SW480 (cell line): ENCODE results near the gene MXD4.
"Not testable (repeated sequence)": the region's sequence is repeated elsewhere in the genome, so short reads cannot be mapped to it uniquely, and the experiment has no call there.

Experiments
- DNase-seq: peaks from one replicate; pipeline ENCODE4 v3.0.0-alpha.2; 2016; ENCODE audit warnings: low spot score

MXD4 gene

DNA sequence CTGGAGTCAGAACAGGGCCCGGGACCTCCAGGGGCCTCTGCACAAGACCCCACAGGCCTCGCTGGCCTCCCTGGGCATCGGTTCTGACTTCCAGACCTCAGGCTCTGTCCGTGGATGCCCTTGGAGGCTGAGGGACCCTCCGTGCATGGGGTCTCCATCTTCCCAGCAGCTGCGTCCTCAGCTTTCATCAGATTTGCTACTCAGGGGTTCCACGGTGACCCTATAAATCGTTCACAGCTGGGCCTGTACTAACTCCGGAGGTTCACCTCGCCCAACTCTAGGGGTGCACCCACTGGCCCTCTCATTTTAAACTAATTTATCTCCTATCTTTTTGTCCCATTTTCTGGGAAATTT is 13.1 kb upstream of the MXD4 start:
- not testable (repeated sequence) for DNase-seq

DNA sequence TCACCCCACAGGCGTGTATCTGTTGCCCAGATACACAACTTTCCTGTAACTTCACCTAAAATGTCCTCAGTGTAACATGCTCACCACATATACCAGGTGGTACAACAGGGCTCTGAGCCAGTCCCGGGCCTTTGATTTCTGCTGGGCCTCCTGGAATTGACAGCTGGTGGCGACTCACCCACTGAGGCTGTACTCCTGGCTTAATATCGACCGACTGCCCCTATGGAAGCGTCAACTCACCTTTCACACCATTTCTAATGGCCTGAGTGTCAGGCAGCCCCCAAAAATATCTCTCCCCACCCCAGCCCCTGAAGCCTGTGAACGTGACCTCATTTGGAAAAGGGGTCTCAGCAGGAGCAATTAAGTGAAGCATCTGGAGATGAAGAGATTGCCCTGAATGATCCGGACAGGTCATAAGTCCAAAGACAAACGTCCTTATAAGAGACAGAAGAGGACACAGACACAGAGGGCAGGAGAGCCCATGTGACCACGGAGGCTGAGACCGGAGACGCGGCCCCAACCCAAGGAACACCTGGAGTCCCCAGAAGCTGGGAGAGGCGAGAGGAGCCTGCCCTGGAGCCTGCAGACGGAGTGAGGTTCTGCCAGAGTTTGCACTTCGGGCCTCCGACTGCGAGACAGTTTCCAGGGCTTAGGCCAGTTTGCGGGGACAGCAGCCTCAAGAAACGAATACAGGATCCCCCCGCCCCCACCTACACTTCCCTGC is 12.6 kb upstream of the MXD4 start:
- DNase-seq: no peak

DNA sequence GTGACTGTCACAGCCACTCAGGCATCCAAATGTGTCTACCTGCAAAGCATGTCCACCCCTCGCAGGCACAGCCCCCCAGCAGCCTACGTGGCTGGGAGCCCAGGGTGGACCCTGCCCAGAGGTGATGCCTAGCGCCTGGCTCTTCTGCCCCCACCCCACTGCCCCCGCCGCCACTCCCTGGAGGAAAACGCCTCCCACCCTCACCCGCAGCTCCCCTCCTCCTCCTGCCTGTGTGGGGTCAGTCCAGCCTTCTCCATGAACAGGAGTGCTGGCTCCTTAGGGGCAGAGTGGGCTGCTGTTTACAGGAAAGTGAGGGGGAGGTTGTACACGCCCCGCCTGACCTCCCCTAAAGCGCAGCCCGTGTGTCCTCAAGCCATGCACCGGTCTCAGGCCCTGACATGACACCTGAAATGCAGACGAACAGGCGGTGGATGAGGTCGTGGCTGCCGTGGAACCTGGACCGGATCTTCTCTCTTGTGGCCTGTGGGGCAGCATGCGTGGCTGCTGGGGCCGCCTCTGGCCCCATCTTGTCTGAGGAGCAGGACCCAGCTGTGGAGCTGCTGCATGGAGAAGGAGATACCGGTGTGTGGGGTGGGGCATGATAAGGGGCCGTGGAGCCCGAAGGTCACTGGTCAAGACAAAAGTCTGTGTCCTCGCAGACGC is 11.9 kb upstream of the MXD4 start:
- no peak for DNase-seq

DNA sequence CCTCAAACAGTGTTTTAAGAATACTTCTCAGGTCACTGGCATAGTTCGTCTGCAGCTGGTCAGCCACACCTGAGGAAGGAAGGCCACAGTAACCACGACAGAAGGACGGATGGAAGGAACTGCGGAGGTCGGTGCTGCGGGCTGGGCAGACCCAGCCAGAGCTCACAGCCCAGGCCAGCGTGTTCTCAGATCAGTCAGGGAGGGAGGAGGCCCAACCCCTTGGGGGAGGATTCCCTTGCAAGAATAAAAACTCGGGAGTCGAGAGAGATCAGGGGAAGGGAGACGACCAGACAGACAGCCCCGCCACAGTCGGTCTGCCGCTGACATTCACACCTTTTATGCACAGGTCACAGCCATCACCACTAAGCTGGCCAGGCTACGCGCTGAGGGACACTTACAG is 11.3 kb upstream of the MXD4 start:
- no peak for DNase-seq

DNA sequence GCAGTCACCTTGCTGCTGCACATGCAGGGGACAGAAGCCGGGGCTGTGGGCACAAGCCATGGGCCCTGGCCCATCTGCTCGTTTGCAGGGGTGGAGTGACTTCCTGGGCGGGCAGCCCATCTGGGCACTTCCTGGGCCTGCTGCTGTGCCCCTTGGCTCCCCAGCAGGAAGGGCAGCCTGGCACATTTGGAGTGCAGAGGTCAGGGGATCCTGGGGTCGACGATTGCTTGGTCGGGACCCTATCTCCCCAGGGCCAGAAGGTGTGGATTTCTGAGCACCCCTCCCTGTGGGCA is 10.9 kb upstream of the MXD4 start:
- no peak for DNase-seq

DNA sequence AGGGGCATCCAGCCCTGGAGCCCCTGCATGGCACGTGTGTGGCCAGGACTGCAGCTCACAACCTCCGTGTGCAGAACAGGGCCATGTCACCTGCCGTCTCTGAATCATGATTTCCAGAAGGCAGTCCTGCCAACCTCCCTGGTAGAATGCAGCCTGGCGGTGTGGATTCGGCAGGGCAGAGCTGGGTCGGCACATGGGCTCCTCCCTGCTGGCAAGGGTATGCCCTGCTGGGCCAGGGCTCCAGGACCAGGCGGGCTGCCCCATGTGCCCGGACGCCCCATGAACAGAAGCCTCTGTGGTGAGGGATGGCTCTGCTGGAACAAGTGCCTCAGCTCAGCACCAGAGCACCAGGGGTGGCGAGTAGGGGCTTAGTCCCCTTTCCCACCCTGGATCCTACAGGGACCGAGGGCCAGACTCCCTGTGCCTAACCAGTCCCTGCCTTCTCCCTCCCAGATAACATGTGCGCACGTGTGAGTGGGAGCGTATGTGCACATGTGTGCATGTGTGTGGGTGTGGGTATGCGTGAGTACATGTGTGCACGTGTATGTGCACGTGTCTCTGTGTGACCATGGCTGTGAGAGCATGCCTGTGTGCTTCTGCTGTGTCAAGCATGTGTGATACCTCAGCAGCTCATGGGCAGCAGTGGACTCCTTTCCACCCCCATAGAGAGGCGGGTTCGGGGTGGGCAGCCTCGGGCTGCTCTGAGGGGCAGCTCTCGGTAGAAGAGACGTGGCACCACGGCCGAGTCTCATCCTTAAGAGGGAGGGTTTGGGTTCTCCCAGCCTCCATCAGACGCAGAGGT is 10.3 kb upstream of the MXD4 start:
- DNase-seq: no peak

DNA sequence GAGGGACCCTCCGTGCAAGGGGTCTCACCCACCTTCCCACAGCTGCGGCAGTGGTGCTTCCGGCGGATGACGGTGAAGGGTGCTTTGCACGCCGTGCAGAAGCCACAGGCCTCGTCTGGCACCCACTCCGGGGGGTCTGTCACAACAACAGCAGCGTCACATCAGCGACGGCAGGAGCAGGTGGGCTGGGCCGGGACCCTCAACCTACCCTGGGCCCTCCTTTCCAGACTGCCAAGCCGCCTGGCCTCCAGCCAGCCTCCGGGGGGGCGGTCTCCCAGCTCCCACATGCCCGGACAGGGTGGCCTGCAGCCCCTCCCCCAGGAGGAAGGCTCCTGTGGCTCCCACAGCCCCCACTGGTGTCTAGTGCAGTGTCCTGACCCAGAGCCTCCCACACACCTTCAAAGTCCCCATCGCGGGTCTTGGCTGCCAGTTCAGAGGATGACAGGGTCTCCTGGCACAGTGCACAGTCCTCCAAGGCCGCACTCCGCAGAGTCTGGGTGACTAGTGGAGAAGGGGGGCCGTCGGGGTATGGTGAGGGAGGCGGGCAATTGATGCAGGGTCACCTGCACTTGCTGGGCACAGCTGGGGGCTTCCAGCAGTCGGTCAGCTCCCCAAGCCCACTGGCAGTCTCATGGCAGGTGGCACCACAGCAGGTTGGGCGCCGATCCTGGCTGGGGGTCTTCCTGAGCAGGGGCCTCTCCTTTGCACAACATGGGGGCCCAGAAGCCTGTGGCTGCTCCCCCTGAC is 9.5 kb upstream of the MXD4 start:
- DNase-seq: no peak

DNA sequence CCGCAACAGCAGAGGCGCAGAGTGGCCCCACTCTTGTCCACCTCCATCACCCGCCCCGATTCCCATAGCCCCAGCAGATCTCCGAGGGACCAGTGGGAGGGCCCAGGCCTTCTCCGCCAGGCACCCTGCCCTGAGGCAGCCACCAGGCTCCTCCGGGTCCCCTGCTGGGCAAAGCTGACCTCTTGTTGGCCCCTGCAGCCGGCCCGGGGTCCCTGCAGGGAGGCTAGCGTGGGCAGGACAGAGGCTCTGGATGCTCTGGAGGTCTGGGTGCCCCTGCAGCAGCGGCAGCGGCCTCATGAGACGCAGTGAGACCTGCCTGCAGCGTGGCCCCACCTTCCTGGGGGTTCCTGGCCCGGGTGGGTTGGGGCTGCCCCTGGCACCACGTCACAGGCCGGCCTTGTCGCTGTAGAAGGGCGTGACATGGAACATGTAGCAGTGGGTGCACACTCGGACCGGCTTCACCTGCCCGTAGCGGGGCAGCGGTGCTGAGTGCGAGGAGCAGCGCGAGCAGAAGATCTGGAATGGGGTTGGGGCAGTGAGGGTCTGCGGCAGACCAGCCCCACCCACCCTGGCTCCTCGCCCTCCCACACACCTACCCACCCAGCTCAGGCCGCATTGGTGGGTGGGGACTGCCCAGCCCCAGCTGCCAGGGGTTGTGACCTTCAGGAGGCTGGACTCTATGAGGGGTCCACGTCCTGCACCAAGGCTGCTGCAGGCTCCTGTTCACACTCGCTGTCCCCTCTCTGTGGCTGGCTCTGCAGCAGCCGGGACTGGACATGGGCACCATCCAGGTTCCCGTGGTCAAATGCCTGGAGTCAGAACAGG is 8.6 kb upstream of the MXD4 start:
- no peak for DNase-seq

DNA sequence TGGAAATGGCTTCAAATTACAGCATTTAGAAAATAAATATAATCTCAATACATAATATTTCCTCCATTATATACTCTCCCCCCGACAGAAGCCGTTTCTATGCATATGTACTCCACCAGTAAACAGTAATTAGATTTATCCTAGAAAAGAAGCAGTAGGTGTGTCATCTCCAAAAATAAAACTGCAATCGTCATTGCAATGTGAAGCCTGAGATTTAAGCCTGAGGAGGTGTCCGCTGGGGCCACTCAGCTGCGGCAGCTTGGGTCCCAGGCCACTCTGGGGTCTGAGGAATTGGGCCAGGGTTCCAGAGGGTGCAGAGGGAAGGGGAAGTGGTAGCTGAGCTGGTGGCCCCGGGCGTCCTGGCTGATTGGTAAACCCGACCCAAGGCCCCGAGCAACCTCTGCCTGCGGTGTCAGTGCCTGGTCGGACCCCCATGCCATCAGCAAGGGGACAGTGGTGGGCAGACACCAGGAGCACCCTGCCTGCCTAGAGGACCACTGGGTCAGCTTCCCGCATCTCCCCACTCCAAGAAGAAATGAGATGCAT is 7.8 kb upstream of the MXD4 start:
- no peak for DNase-seq

DNA sequence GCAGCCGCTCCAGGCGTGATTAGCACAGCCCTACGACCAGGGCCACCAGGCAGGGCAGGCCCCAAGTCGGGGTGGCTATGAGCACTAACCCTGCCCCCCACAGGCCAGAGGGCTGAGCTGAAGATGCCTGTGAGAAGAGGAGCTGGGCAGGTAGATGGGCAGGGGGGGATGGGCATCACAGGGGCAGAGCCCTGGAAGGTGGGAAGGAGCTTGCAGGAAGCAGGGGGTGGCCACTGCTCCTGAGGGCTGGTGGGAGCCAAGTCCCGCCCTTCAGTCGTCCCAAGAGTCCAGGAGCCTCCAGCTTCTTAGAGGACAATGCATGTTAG is 7.3 kb upstream of the MXD4 start:
- no peak for DNase-seq

DNA sequence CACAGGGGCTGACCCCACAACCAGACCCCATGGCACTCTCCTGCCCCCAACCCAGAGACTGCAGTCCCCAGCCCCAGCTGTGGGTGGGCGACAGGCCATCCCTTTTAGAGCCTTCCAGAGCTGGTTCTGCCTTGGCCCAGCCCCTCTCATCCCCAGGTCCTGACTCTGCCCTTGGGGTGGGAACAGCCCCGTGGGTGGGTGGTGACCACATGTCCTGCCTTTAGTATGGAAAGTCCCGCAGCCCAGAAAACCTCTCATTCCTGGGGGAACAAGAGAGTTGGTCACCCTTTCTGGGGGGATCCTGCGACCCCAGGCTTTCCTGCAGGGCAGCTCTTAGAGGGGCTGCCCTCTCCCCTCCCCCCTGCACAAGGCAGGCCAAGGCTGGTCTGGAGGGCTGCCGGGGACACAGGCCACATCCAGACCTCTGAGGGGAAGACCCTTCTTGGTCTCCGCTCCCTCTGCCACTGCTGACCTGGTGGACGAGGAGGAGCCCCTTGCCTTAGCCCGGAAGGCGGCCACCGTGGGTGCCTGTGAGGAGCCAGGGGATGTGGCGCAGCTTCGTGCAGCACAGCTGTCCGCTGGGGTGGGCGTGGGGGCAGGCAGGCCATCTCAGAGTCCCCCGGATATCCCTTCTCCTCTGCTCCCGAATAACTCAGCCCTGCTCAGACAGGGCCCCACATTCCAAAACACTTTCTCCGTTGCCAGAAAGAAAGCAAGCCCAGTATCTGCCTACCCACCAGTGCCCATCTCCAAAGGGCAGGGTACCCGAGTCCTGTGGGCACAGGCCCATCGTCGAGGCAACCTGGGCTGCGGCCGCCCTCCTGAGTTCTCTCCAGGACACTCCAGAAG is 6.7 kb upstream of the MXD4 start:
- no peak for DNase-seq

DNA sequence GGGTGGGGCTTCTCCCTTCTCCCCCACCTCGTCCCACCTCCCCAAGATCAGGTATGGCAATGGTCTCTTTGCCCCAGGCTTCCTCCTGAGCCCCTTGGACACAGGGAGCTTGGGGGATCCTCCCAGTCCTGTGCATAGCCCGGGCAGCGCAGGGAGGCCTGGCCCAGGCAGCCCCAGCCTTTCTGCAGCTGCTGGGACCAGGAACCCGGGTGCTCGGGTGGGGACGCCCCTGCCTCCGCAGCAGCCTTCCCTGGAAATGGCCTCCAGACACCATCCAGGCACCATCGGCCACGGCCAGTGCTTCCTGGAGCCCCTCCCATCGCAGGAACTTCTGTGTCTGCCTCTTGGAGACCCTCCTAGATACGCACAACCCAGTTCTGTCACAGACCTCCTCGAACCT is 5.9 kb upstream of the MXD4 start:
- no peak for DNase-seq

DNA sequence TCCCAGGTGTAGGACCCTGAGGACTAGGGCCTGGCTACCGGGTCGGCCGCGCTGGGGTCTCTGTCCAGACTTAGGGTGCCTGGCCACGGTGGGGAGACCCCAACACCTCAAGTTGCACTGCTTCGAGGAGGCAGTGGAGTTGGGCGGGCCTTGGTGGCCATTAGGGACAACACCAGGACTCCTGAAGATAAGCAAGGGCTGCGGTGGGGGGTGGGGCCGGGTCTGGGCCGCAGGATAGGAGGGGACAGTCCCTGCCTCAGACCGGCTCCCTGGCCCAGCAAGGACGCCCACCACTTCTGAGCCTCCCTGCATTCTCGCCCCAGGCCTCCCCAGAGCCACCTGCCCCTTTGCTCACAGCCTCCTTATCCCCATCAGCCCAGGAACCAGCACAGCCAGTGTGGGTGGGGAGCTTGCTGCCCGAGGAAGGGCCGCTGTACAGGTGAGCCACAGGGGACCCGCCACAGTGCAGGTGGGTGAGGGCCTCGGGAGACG is 5.5 kb upstream of the MXD4 start:
- DNase-seq: no peak

DNA sequence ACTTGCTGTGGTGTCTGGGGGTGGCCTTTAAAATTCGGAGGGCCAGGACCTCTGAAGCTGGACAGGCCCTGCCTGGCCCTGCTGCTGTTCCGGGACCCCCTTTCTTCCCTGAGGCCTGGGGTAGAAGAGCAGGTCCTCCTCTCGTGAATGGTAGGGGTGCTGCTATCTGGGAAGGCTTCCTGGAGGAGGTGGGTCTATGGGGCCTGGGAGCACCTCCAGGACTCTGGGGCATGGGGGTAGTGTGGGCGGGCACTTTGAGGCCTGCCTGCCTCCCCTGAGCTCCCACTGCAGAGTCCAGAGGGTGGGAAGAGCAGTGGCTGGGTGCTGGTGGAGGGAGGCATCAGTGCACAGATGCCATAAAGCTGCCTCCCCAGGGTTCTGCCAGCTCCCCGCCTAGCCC is 4.9 kb upstream of the MXD4 start:
- DNase-seq: no peak

DNA sequence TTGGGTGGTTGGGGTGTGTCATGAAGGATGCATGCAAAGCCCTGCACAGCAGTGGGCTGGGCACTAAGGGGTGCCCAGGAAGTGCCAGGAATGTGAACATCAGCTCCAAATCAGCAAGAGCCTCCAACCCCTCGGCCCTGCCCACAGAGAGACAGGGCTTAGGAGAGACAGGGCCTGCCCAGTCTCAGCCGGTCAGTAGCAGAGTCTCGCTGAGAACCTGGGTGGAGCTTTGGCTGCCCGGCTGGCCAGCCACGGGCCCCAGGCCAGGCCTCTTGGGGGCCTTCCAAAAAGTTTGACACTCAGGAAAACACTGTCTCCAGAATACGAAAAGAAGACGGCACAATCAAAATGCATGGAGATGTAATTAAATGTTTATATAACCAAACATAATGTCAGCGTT is 4.3 kb upstream of the MXD4 start:
- DNase-seq: no peak

DNA sequence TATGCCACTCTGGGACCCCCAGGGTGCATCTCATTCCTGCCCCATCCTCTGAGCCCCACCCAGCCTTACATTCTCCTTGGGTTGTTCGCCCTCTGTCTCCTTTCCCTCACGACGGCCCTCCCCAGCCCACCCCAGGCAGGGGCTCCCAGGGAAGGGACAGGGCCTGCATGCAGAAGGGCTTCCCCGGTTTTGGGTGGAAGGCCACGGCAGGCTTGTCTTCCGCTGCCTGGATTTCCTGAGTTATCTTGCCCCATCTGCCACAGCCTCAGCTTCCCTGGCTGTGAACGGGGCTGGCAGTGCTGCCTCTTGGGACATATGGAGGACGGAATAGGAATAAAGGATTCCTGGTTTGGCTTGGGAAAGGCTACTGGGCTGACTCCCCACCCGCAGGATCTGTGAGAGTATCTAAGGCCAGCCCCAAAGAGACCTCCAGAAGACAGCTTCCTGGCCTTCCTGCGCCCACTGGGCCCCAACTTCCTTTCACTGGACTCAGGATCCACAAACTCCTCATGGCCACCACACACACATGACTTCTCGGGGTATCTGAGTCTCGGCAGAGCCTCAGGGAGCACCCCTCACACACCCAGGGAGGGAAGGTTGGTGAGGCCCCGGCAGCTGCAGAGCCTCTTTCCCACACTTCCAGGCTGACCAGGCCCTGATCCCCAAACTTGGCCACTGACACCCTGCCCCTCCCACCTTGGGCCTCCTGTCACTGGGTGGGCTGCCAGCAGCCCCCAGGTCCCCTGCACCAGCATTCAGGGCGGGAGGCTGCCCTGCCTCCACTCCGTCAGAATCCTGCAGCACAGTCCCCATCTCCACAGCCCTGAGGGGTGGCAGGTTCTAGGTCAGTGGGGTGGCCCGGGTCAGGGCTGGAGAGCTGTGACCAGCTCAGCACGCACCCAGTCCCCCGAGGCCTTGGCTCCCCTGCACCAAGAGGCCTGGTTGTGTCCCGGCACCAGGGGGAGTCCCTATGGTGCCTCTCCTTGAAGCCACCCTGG is 3.5 kb upstream of the MXD4 start:
- DNase-seq: no peak

DNA sequence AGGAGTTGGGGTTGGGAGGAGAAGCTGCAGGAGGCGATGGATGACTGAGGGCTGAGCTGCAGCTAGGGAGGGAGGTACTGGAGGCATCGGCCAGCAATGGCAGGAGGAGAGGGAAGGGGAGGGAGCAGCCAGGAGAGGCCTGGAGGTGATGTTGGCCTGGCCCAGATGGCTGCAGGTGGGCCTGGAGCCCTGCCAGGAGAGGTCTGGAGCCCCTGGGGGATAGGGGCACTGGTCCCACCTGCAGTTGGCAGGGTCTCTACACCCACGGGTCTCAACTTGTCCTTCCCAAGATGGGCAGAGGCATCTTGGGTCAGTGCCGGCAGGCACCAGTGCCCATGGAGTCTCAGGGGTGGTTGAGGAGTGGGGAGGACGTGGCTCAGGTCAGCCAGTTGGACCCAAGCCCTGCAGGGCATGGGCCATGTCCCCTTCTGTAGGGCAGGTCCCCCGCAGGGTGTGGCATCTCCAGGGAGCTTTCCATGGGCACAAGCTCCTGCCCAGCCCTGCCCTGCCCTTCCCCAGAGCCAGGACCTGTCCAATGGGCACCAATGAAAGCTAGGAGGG is 2.7 kb upstream of the MXD4 start:
- DNase-seq: no peak

DNA sequence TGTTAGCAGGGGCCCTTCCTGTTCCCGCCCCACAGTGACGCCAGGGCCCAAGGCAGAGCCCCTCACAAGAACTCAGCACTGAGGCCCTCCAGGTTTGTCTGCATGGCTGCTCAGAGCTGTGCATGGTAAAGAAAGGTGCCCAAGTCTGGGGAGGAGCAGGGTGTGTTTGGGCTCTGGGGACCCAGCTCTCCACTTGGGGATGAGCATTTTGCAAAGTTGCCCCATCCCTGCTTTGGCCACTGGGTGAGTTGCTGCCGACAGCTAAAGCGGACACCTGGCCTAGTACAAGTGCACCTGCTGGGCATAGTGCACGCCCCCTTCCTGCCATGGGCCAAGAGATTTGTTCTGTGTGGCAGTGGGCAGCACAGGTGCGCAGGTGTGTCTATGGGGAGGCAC is 2.0 kb upstream of the MXD4 start:
- DNase-seq: no peak

DNA sequence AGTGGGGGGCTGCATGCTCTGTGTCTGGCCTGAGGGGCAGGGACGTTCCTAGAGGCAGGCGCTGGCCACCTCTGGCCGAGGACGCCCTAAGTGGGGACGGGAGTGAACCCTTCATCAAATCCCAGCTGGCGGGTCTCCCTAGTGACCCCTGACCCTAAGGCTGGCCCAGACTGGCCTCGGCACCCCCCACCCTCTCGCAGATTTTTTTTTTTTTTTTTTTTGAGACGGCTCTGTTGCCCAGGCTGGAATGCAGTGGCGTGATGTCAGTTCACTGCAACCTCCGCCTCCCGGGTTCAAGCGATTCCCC is 988 bp upstream of the MXD4 start:
- no peak for DNase-seq
